Muscle of back (tissue), 11 donors: ENCODE measurements around the gene DEXI. TPM values are rescaled to one million over a fixed set of nuclear protein-coding genes. Genes with fewer than 3 reads are reported as not detected.
"Not testable (repeated sequence)": the region's sequence is repeated elsewhere in the genome, so short reads cannot be mapped to it uniquely, and the experiment has no call there.

Experiments
- DNase-seq, 3 donors: peaks; one replicate each; pipeline versions ENCODE4 v3.0.0 to v3.0.0-alpha.2; 2013
- polyA plus RNA-seq, 10 donors: library from polyadenylated mRNA; unstranded; fragments of 120-200 nt; gene quantifications; one replicate each; pipeline ENCODE4 v1.2.1, GENCODE V29; 2013; ENCODE audit not compliant: insufficient read length in 10 of 10

Gene DEXI
- polyA plus RNA-seq, 10 donors: 44.4 to 55.8 (median 50.6) TPM

DNA sequence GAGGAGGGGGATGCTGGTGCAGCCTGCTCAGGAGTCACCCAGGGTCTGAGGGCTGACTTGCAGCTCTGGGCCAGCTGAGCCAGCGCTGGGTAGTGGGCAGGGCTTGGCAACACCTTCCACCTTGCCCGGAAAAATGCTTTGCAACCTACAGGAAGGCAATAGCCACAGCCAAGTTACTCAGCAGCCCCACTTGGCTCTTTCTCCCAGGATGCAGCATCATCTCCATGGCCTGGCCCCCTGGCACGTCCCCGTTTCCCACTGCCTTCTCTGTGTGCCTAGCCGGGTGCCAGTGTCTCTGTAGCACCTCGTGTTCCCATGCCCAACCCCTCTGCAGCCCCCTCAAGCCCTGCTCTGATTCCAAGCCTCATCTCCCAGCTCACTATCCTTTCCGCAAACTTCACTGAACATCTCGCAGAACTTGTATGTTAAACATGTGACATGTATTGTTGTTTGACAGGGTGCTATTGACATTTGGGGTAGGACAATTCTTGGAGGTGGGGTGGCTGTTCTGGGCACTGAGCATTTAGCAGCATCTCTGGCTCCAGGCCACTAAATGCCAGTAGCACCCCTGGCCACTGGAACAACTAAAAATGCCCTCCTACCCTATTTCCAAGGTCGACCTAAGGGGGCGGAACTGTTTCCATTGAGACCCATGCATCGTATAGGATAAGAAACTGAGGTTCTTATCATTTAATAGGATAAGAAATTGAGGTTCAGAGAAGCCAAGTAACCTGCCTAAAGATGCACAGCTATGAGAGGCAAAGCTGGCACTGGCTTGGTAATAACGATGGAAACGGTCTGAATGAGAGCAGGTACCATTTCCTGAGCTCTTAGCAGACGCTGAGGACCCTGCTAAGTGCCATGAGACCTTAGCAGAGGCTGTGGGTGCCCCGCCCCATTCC lies 12.2 kb downstream of the DEXI start:
- no peak for DNase-seq

DNA sequence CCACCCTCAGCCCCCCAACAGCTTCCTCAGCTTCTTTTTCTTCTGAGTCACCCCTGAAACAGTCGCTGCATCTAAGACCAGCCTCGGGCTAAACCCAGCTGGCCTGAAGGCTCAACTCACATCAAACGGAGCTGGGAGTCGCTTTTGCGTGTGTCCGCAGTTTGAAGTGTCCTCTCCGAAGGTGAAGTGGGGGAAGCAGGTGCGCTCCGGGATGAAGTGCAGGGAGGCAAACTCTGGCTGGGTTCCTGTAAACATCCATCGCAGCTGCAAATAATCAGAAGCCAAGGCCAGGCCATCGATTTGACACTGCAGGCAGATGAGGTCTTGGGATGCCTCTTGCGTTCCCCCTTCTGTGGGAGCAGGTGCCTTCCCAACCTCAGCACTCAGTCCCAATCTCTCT lies 13.2 kb downstream of the DEXI start:
- not testable (repeated sequence) for DNase-seq

DNA sequence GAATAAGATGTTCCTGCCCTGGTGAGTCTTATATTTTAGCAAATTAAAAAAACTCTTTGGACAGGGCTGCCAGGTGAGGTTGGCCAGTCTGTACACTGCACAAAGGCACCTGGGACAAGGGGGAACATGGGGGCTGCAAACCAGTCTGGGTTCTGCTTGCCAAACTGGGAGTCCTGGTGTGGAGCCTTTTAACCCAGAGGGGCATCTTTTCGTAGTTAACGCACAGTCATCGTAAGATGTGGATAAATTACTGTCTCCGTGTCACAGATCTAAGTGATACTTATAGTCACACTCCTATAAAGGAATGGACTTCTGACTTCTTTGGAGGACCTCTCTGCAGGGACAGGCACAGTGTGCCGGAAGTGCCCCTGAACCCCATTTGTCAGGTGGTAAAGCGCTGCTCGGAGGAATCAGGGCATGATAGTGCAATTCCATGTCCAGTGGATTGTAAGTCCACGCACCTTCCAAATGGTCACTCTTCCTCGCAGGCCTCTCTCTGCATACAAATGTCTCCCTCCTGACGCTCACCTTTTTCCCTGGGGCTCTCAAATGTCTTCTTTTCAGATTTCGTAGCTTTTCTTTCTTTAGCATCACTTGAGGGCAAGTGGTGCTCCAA lies 14.7 kb downstream of the DEXI start:
- DNase-seq: no peak

GRCh38 chr16:10926867-10927266 lies 15.4 kb downstream of the DEXI start:
- DNase-seq: no peak

DNA sequence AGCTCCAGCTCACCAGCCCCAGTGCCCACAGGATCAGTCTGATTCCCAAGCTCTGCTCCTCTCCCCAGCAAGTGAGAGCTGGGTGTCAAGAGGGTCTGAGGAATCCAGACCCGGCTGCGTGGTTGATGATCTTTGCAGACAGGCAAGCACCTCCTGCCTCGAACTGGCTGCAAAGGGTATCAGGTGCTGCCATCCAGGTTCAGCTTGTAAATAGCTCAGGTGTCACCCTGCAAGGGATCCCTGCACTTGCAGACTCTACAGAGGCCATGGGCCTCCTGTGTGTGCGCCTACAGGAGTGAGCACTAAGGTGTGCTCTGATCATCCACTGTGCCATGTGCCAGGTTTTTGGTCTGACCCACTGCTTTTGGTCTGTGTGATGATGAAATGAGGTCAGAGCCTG lies 16.2 kb downstream of the DEXI start:
- DNase-seq: no peak

GRCh38 chr16:10925285-10925684 lies 17.0 kb downstream of the DEXI start:
- DNase-seq: not testable (repeated sequence)

DNA sequence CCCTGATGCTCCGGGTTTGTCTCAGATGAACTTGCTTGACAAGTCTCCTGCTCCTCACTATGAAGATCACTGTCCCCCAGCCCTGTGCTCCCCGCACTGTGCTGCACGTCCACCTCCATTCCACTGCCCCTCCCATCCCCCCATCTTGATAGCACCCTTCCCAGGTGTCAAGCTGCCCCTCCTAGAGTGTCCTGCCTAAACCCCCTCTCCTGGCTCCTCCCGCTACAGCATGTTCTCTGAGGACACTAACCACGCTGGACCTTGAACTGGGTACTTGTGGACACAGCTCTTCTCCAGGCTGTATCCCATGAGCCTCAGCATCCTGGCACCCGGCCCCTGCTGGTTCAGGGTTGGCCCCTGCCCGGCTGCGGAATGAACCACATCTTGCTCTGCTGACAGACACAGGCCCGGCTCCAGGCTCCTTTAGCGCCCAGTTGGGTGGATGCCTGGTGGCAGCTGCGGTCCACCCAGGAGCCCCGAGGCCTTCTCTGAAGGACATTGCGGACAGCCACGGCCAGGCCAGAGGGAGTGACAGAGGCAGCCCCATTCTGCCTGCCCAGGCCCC lies 18.5 kb downstream of the DEXI start:
- peak in 1 of 3 donors; percentile 30 for DNase-seq

- DNase-seq: no peak
Measured at GRCh38 chr16:10923146-10923649, 19.1 kb downstream of the DEXI start.

GRCh38 chr16:10922328-10923145 lies 19.7 kb downstream of the DEXI start:
- peak in 1 of 3 donors; percentile 36 for DNase-seq

DNA sequence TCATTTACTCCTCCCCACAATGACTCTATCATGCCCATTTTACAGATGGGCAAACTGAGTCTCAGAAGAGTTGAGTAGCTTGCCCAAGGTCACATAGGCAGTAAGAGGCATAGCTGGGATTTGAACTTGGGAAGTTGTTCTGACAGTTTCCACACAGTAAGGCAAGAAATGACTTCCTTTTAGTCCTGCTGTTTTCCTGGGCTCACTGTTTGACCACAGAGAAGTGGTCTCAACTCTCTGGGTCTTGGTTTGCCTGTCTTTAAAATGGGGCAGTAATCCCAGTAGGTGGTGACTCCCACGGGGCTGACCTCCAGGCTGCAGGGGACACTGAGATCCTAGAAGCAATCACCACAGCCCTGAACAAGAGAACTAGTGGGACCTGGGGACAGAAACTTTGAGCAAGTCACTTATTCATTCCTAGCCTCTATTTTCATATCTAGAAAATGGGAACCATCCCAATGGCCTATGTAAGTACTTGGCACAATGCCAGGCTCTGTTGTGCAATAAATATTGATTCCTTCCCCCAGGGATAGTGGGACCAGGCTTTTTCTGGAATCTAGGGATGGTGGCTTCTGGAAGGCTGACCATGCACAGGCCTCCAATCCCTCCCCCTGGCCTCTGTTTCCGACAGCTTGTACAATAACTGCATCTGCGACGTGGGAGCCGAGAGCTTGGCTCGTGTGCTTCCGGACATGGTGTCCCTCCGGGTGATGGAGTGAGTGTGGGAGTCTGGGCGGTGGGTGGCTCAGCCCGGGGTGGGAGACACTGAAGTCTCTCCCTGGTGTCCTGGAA lies 20.5 kb downstream of the DEXI start:
- DNase-seq: peak in 1 of 3 donors; percentile 53

DNA sequence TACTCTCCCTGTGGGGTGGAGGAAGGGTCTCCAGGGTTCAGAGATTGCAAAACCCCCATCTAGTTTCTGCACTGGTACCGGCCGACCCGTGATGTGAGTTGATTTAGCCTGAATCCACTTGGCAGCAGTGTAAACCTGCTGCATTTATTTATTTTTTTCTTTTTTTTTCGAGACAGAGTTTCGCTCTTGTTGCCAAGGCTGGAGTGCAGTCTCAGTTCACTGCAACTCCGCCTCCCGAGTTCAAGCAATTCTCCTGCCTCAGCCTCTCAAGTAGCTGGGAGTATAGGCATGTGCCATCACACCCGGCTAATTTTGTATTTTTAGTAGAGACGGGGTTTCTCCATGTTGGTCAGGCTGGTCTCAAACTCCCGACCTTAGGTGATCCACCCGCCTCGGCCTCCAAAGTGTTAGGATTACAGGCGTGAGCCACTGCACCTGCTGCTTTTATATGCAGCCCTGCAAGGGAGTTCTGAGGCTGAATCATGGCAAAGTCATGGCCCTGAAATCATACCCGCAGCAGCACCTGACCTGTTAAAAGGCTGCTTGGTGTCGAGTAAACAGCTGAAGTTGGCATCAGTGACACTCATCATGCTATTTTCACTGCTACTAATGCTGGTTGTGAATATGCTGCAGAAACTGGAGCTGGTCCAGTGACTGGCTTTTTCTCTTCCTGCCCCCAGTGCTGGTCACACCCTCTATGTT lies 21.4 kb downstream of the DEXI start:
- peak; percentile 39 to 74 (median 57) for DNase-seq

GRCh38 chr16:10919003-10919351 lies 23.3 kb downstream of the DEXI start:
- no peak for DNase-seq

DNA sequence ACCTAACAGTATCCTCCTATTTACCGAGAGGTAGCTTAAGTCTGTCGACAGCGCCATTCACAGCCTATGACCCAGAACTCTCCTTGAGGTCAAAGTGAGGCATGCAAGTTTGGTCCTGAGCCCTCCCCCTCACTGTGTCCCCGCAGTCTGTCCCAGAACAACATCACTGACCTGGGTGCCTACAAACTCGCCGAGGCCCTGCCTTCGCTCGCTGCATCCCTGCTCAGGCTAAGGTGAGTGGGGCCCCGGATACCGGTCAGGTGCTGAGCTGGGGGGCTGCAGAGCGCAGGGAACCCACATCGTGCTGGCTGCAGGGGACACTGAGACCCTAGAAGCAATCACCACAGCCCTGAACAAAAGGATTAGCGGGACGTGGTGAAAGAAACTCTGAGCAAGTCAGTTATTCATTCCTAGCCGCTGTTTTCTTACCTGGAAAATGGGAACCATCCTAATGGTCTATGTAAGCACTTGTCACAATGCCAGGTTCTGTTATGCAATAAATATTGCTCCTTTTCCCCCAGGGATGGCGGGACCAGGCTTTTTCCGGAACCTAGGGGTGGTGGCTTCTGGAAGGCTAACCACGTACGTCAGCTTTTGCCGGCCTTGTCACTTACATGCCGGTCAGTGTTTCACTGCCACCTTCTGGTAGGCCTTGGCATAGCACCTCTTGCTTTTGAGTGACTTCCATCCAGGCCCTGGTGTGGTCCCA lies 23.8 kb downstream of the DEXI start:
- peak; percentile 89 to 96 (median 94) for DNase-seq

- DNase-seq: no peak
Measured at GRCh38 chr16:10916534-10916933, 25.7 kb downstream of the DEXI start.

- DNase-seq: no peak
Measured at GRCh38 chr16:10911267-10911666, 31.0 kb downstream of the DEXI start.

DNA sequence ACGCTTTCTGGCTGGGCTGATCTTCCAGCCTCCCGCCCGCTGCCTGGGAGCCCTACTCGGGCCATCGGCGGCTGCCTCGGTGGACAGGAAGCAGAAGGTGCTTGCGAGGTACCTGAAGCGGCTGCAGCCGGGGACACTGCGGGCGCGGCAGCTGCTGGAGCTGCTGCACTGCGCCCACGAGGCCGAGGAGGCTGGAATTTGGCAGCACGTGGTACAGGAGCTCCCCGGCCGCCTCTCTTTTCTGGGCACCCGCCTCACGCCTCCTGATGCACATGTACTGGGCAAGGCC lies 34.6 kb downstream of the DEXI start:
- no peak for DNase-seq

GRCh38 chr16:10906914-10907756 lies 35.1 kb downstream of the DEXI start:
- no peak for DNase-seq

GRCh38 chr16:10906482-10906881 lies 35.8 kb downstream of the DEXI start:
- no peak for DNase-seq

GRCh38 chr16:10902999-10903398 lies 39.3 kb downstream of the DEXI start:
- no peak for DNase-seq
